RWPE2 (cell line): ENCODE results near the gene TNFRSF18.

Source experiments
- ATAC-seq: fragments of 200-7000 bp; cut with Tn5 transposase; 3 replicates; pipeline ENCODE4 v1.9.1; 2021; ENCODE audit warnings: low read depth
- DNase-seq: peaks from one replicate; pipeline ENCODE4 v3.0.0-alpha.2; 2020; ENCODE audit warnings: low spot score
- H3K27ac ChIP-seq: fragments of 450-650 bp; 2 replicates; pipeline ENCODE4 v1.5.1; 2017; ENCODE audit warnings: mild to moderate bottlenecking; ENCODE audit not compliant: poor library complexity, severe bottlenecking
- H3K27me3 ChIP-seq: fragments of 250-450 bp; sonication (Bioruptor Pico); 2 replicates; pipeline ENCODE4 v1.5.1; 2021; ENCODE audit warnings: mild to moderate bottlenecking, moderate library complexity; ENCODE audit not compliant: insufficient read depth, poor library complexity, severe bottlenecking
- H3K36me3 ChIP-seq: fragments of 250-450 bp; sonication (Bioruptor Pico); 2 replicates; pipeline ENCODE4 v1.5.1; 2020; ENCODE audit warnings: low read depth, mild to moderate bottlenecking, moderate library complexity
- H3K4me1 ChIP-seq: fragments of 250-450 bp; sonication (Bioruptor Pico); 2 replicates; pipeline ENCODE4 v1.5.1; 2021; ENCODE audit warnings: mild to moderate bottlenecking, moderate library complexity; ENCODE audit not compliant: insufficient read depth, poor library complexity, severe bottlenecking
- H3K4me3 ChIP-seq: fragments of 250-450 bp; sonication (Bioruptor Pico); 2 replicates; pipeline ENCODE4 v1.5.1; 2021; ENCODE audit warnings: mild to moderate bottlenecking, moderate library complexity; ENCODE audit not compliant: severe bottlenecking
- H3K9me3 ChIP-seq: fragments of 250-450 bp; sonication (Bioruptor Pico); 2 replicates; pipeline ENCODE4 v1.5.1; 2021; ENCODE audit warnings: mild to moderate bottlenecking, moderate library complexity; ENCODE audit not compliant: severe bottlenecking
- CTCF ChIP-seq: fragments of 450-650 bp; IDR thresholded peaks from one replicate; pipeline ENCODE4 v1.5.1; 2017; ENCODE audit warnings: mild to moderate bottlenecking, moderate library complexity; ENCODE audit not compliant: poor library complexity, severe bottlenecking

Gene TNFRSF18

GRCh38 chr1:1223891-1224290, 17.5 kb upstream of the TNFRSF18 start:
- H3K4me1 ChIP-seq, result no peaks in the 10 kb centered on the region
- H3K27me3 ChIP-seq, result no peaks in the 10 kb centered on the region
- peaks cover 61% of the 10 kb centered on the region for H3K36me3 ChIP-seq
- DNase-seq, result no peak
- H3K4me3 ChIP-seq, result no peak overlapping the region
- ATAC-seq, result no peak
- TF ChIP-seq CTCF, result no peak
- H3K9me3 ChIP-seq, result no peaks in the 10 kb centered on the region
- H3K27ac ChIP-seq, result no peak overlapping the region

- H3K4me3 ChIP-seq, result no peak overlapping the region
- DNase-seq (no peak), ATAC-seq (no peak)
- no peaks in the 10 kb centered on the region for H3K27me3 ChIP-seq
- peaks cover 58% of the 10 kb centered on the region for H3K36me3 ChIP-seq
- H3K27ac ChIP-seq, result no peak overlapping the region
- no peak for TF ChIP-seq CTCF
- no peaks in the 10 kb centered on the region for H3K9me3 ChIP-seq
- no peaks in the 10 kb centered on the region for H3K4me1 ChIP-seq
These were observed 16.9 kb upstream of the TNFRSF18 start for GRCh38 chr1:1223321-1223720.

GRCh38 chr1:1222575-1223225, 16.3 kb upstream of the TNFRSF18 start:
- DNase-seq (no peak), ATAC-seq (no peak)
- Histone ChIP-seq H3K27ac (no peak overlapping the region), H3K4me3 (no peak overlapping the region), H3K4me1 (peaks cover 4% of the 10 kb centered on the region), H3K9me3 (no peaks in the 10 kb centered on the region), H3K27me3 (no peaks in the 10 kb centered on the region), H3K36me3 (peaks cover 57% of the 10 kb centered on the region)
- TF ChIP-seq CTCF, result no peak

- H3K27ac ChIP-seq, result no peak overlapping the region
- H3K9me3 ChIP-seq, result no peaks in the 10 kb centered on the region
- peaks cover 6% of the 10 kb centered on the region for H3K4me1 ChIP-seq
- peaks cover 58% of the 10 kb centered on the region for H3K36me3 ChIP-seq
- TF ChIP-seq CTCF, result no peak
- DNase-seq (no peak), ATAC-seq (no peak)
- no peaks in the 10 kb centered on the region for H3K27me3 ChIP-seq
- H3K4me3 ChIP-seq, result no peak overlapping the region
These were observed 15.6 kb upstream of the TNFRSF18 start for GRCh38 chr1:1221887-1222574.

- H3K9me3 ChIP-seq, result no peaks in the 10 kb centered on the region
- peaks cover 6% of the 10 kb centered on the region for H3K4me1 ChIP-seq
- H3K4me3 ChIP-seq, result no peak overlapping the region
- no peak overlapping the region for H3K27ac ChIP-seq
- no peak for TF ChIP-seq CTCF
- peaks cover 52% of the 10 kb centered on the region for H3K36me3 ChIP-seq
- ATAC-seq, result no peak
- H3K27me3 ChIP-seq, result no peaks in the 10 kb centered on the region
- DNase-seq, result no peak
These were observed 13.8 kb upstream of the TNFRSF18 start for GRCh38 chr1:1220197-1220596.
